Germinal center (tissue), 1 donor: ENCODE measurements around the gene TMEM107.

Experiments
- DNase-seq: peaks from one replicate; pipeline ENCODE4 v3.0.0; 2012; ENCODE audit warnings: mixed read lengths, low spot score

TMEM107 gene

GRCh38 chr17:8137645-8138373, 38.4 kb downstream of the TMEM107 start:
- DNase-seq, result no peak

- no peak for DNase-seq
Observed at GRCh38 chr17:8133941-8134340, 42.2 kb downstream of the TMEM107 start.

- DNase-seq, result no peak
Observed at GRCh38 chr17:8133399-8133798, 42.8 kb downstream of the TMEM107 start.

- DNase-seq, result no peak
Observed at GRCh38 chr17:8131844-8132441, 44.2 kb downstream of the TMEM107 start.

- DNase-seq, result no peak
Observed at GRCh38 chr17:8128125-8128784, 47.9 kb downstream of the TMEM107 start.

GRCh38 chr17:8126491-8127066, 49.6 kb downstream of the TMEM107 start:
- no peak for DNase-seq

- DNase-seq, result no peak
Observed at GRCh38 chr17:8125947-8126490, 50.2 kb downstream of the TMEM107 start.

- peak; percentile 74 for DNase-seq
Observed at GRCh38 chr17:8125154-8125946, 50.8 kb downstream of the TMEM107 start.

- no peak for DNase-seq
Observed at GRCh38 chr17:8124350-8125153, 51.6 kb downstream of the TMEM107 start.

- DNase-seq, result no peak
Observed at GRCh38 chr17:8123695-8124349, 52.4 kb downstream of the TMEM107 start, which contains the start of gene HES7. TSS of gene HES7 (minus strand) at chr17:8124106. CDS start at chr17:8124084, 22 bp downstream.

- no peak for DNase-seq
Observed at GRCh38 chr17:8122924-8123694, 53.1 kb downstream of the TMEM107 start.
